ENCODE results near the gene WASF2.
"Not testable (repeated sequence)": the region's sequence is repeated elsewhere in the genome, so short reads cannot be mapped to it uniquely, and the experiment has no call there.

Gene WASF2

DNA sequence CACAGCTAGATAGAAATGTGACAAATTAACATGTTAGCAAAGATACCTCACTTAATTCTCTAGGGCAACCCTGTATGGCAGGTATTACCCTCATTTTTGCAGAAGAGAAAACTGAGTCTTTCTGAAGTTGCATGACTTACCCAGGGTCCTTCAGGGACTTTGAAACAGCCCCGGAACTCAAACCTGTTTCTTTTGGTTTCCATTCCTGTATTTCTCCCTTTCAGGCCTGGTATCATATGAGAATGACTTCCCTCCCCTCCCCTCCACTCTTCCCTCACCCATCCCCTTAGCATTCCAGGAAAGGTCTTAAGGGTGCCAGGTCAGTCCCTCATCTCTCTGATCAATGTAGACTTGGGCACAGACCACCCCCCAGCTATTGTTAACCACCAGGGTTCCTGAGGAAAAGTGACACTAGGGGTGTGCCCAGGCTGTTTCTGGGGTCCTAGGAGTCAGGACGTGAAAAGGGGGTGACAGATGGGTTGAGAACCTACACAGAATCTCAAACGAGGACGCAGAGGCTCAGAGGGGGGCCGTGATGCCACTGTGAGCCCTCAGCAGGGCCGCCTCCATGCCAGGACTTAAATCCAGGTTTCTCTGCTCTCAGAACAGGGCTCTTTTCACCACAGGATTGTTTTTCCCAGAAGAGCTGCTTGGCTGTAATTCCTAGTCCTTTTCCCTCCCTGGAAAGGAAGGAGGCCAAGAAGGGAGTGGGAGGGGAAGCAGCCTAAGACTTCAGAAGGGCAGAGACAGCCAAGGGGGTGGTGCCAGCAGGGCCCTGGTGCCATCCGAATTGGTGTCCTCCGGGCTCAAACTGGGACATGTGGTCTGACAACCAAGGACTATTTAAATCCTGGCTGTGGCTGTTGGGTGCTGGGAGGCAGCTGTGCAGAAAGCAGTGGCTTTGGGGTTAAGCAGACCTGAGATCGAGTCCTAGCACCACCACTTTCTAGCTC lies 2.1 kb upstream of the WASF2 start:
- DNase-seq, result no peak

DNA sequence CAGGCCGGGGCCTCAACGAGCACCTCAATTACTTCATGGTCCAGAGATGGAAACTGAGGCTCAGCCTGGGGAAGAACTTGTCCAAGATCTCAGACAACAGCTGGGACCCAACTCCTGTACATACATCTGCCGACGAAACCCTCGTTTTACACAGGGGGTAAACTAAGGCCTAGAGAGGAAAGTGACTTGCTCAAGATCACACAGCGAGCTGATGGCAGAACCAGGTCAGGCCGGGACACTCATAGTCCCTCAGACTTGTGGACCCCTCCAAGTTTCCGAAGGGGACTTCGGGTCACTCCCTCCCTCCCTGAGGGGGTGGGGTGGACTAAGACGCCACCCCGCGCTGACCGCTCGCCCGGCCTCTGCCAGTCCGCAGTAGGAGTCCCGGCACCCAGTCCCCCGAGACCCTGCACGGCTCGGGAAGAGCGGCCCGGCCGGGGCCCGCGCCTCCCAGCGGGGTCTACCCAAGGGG lies 430 bp downstream of the WASF2 start:
- no peak for DNase-seq

DNA sequence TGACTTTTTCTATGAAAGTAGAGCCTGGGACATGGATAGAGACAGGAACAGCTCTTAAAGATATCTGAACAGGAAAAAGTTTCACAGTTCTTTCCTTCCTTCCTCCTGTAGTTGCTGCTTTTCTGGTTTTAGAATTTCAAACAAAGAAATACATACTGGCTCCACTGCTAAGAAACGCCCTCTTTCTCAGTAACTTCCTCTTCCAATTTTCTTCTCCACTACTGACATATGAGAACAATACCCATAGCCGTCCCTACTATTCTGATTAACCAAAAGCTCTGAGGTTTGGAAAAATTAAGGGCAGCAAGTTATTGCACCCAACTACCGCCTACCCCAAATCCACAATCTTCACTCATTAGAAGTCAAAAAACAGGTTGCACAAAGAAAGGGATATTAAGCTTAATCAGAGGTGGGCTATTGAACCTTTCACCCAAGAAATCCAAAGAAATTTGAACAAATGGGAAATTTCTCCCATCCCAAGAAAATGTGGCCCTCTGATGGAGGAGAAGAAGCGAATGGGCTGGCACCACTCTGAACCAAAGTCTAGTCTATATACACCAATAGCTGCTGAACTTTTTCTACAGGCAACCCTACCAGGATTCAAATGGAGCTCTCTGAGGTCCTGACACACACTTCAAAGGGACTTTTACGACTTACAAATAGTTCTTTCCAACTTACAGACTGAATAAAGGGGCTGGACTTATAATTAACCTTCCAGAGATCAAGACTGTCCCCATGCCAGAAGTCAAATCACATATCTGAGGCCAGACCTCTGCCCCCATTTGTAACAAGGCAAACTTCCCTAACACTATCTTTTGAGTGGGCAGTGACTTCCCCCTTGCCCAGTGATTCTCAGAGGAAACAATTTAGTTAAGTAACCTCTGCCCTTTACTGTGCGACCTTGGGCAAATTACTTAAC lies 1.7 kb downstream of the WASF2 start:
- no peak for DNase-seq

DNA sequence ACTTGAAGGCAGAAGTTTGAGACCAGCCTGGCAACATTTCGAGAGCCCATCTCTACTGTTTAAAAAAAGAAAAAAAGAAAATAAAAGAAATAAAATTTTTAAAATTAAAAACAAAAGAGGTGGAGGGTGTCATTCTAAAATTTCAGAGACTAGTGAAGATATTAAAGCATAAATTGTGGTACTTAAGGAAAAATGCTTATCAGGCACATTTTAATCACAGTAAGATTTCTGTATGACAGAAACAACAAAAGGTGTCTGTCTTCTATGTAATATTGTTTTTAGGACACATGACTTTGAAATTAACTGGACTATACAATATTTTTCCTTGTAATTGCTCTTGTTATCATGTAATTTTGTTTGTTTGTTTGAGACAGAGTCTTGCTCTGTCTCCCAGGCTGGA lies 4.6 kb downstream of the WASF2 start:
- no peak for DNase-seq

DNA sequence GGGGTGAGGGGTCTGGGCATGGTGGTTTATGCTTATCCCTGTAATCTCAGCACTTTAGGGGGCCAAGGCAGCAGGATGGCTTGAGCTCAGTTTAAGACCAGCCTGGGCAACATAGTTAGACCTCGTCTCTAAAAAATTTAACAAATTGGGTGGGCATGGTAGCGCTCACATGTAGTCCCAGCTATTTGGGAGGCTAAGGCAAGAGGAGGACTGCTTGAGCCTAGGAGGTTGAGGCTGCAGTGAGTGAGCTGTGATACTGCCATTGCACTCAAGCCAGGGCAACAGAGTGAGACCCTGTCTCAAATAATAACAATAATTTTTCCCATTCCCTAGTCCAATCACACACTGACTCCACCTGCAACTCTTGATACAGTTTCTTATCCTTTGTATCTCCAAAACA lies 6.3 kb downstream of the WASF2 start:
- no peak for DNase-seq

DNA sequence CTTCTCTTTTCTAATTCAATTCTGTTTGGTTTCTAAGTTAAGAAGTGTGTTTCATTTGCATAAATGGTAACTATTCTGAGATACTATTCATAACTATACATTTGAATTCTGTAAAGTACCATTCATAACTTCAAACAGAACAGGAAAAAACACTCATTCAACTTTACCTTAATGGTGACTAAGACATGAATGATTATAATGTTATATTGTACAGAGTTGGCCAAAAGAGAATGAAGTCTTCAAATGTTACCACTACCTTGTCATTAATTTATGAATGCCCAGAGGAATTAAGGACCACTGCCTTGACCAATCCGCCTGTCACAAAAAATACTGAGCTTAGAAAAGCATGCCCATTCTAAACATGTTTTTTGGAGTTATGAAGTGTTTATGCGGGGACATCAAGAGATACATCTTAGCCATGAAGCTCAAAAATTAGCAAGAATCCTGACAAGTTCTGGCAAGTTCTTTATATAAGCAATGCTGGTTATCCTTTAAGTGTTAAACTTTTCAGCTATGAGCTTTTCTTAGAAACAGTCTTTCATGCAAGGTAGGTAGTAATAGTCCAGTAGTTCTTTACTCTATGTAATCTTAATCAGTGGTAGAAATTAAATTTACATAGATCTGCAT lies 7.9 kb downstream of the WASF2 start:
- no peak for DNase-seq

DNA sequence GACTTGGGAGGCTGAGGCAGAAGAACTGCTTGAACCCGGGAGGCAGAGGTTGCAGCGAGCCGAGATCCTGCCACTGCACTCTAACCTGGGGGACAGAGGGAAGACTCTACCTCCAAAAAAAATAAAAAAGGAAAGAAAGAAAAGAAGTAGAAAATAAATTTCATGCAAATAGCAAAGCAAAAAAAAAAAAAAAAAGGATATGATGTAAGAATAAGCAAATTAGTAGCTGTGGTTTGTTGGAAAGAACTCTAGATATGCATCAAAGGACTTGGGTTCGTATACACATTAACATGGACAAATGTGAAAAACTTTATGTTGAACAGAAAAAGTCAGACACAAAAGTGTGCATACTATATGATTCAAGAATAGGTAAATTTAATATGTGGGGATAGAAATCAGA lies 11.9 kb downstream of the WASF2 start:
- no peak for DNase-seq

DNA sequence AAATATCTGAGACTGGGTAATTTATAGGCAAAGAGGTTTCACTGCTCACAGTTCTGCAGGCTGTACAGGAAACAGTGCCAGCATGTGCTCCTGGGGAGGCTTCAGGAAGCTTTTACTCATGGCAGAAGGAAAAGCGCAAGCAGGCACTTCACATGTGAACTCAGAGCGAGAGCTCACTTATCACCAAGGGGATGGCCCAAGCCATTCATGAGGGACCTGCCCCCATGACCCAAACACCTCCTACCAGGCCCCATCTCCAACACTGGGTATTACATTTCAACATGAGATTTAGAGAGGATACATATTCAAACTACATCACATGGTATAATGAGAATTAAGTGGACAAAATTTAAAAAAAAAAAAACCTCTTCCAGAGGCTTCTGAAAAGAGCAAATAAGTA lies 13.7 kb downstream of the WASF2 start:
- DNase-seq, result no peak

DNA sequence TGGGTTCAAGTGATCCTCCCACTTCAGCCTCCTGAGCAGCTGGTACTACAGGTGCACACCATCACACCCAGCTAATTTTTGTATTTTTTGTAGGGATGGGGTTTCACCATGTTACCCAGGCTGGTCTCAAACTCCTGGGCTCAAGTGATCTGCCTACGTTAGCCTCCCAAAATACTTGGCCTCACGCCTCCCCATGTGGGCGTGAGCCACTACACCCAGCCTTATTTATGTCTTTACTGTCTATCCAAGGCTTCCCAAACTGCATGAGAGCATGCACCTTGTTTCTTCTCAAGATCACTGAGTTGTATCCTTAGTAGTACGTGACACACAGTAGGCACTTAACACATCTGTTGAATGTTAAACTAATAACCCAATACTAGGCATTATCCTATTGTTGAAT lies 14.2 kb downstream of the WASF2 start:
- no peak for DNase-seq

DNA sequence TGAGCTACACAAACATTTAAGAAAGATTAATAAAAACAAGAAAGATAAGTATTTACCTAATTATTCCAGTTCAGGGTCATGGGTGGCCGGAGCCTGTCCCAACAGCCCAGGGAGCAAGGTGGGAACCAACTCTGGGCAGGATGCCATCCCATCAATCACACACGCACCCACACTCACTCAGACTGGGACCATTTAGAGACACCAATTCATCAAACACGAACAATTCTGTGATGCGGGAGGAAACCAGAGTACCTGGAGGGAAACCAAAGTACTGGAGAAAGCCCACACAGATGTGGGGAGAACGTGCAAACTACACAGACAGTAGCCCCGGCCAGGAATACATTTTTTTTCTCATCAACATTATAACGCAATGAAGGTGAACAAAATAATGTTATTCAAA lies 16.2 kb downstream of the WASF2 start:
- DNase-seq, result no peak

DNA sequence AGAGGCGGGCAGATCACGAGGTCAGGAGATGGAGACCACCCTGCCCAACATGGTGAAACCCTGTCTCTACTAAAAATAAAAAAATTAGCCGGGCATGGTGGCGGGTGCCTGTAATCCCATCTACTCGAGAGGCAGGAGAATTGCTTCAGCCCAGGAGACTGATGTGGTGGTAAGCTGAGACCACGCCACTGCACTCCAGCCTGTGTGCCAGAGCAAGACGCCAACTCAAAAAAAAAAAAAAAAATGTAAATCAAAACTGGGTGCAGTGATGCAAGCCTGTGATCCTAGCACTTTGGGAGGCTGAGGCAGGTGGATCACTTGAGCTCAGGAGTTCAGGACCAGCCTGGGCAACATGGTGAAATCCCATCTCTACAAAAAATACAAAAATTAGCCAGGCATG lies 17.9 kb downstream of the WASF2 start:
- not testable (repeated sequence) for DNase-seq

DNA sequence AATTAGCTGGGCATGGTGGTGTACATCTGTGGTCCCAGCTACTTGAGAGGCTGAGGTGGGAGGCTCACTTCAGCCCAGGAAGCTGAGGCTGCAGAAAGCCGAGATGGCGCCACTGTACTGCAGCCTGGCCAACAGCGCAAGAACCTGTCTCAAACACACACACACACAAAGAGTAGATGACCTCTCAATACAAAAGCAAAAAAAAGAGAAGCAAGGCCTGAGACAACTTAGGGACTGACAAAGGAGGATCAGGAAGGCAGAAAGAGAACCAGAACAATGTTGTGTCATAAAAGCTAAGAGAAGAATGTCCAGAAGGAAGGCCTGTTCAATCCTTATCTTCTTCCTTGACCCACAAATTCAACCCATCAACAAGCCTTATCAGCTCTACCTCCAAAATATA lies 18.5 kb downstream of the WASF2 start:
- DNase-seq, result no peak

DNA sequence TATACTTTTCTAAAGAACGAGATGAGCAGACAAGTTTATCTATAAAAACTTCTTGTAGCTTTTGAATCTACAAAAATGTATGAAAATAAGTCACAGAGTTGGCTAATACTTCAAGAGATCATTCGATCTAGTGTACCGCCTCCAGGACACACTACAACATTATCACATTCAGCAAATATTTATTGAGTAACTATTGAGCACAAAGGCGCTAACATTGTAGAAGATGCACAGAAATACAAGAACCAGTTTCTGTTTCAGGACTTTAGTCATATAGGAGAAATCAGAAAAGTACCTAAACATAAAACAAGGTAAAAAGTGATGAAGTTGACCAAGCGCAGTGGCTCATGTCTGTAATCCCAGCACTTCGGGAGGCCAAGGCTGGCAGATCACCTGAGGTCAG lies 20.6 kb downstream of the WASF2 start:
- no peak for DNase-seq

DNA sequence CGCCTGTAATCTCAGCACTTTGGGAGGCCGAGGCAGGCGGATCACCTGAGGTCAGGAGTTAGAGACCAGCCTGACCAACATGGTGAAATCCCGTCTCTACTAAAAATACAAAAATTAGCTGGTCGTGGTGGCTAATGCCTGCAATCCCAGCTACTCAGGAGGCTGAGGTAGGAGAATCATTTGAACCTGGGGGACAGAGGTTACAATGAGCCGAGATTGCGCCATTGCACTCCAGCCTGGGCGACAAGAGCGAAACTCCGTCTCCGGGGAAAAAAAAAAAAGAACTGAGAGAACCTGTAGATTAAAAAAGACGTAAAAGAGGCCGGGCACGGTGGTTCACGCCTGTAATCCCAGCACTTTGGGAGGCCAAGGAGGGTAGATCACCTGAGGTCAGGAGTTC lies 21.6 kb downstream of the WASF2 start:
- not testable (repeated sequence) for DNase-seq

DNA sequence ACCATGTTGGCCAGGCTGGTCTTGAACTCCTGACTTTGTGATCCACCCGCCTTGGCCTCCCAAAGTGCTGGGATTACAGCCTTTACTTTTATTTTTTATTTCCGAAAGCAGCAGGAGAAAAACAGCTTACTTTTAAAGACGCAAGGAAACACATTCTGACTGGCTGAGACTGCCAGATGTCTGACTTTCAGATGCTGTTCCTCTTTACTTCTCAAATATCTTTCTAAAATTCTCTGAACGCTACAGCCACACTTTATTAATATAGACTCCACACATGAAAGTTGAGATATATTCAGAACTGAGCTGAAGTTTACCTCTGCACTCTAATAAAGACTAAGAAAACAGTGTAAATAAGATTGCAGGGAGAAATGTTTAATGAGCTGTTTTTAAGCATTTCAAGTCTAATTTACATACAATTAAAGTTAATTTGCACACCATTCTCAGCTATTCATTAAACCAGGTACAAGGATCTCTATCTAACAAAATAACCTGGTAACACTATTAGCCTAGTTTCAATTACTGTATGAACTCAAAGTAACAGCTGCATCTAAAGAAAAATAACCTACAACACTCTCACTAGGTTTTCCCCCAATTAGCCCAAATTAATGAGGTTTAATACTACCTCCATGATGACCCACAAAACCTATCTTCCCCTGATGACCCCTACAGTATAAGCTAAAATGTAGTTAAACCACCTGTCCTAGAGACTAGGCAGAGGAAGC lies 24.9 kb downstream of the WASF2 start:
- no peak for DNase-seq

DNA sequence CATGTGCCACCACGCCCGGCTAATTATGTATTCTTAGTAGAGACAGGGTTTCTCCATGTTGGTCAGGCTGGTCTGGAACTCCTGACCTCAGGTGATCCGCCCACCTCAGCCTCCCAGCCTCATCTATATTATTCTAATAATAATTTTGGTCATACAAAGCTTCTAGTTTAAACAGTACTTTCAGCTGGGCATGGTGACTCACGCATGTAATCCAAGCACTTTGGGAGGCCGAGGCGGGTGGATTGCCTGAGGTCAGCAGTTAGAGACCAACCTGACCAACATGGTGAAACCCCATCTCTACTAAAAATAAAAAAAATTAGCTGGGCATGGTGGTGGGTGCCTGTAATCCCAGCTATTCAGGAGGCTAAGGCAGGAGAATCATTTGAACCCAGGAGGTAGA lies 26.1 kb downstream of the WASF2 start:
- DNase-seq, result not testable (repeated sequence)

DNA sequence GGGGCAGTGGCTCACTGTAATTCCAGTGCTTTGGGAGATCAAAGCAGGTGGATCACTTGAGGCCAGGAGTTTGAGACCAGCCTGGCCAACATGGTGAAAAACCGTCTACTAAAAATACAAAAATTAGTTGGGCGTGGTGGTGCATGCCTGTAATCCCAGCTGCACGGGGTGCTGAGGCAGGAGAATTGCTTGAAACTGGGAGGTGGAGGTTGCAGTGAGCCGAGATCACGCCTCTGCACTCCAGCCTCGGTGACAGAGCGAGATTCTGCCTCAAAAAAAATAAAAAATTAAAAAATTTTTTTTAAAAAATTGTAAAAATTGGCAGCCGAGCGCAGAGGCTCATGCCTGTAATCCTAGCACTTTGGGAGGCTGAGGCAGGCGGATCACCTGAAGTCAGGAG lies 31.4 kb downstream of the WASF2 start:
- DNase-seq, result not testable (repeated sequence)

DNA sequence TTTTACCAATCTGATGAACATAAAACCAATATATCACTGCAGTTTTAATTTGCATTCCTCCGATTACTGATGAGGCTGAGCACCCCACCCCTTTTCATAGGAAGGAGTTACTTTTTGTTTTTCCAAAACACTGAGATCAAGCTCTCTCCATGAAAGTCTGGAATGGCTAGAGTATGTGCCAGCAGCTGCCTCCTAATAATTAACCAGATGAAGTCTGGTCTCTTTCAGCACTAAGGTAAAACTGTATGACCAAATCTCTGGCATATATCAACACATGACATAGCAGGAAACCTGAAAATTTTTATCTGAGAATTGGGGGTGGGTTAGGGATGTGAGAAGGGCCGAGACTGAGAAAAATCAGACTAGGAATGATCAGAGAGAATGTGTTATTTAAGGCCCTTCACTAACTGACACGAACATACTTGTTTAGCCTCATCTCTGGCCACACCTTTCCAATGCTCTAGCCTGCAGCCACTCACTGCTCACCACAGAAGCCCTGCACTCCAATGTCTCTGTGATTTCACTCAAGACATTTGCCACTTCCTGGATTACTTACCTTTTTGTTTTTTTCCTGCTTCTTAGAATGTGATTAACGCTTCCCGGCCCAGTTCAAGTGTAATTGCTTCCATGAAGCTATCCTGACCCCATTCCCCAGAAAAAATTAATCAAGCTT lies 34.7 kb downstream of the WASF2 start:
- DNase-seq, result no peak

DNA sequence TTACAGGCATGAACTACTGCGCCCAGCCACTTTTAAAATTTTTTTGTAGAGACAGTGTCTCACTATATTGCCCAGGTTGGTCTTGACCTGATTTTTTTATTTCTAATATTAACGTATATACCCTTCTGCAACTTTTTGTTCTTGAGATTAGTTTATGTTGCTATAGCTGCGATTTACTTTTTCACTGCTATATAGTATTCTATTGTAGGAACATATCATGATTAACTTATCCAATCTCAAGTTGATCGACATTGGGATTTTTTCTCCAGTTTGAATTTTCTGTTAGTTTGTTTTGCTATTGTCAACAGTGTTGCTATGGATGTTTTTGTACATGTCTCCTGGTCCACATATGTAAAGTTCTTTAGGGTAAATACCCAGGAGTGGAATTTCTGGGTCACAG lies 35.4 kb downstream of the WASF2 start:
- DNase-seq, result no peak

DNA sequence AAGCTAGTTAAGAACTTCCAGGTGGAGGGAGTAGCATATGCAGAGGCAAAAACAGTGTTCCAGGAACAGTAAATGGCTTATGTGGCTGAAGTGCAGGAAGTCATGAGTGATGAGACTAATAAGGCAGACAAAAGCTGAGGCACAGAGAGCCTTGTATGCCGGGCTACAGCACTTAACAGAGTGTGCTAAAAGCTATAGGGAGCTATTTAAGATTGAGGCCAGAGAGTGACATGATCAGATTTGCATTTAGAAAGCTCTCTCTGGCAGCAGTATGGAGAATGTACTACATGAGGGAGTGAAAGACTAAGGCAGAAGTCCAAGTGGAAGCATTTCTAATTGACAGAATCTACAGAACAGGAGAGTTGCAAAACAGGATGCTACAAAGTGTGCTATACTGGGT lies 38.6 kb downstream of the WASF2 start:
- DNase-seq, result no peak

DNA sequence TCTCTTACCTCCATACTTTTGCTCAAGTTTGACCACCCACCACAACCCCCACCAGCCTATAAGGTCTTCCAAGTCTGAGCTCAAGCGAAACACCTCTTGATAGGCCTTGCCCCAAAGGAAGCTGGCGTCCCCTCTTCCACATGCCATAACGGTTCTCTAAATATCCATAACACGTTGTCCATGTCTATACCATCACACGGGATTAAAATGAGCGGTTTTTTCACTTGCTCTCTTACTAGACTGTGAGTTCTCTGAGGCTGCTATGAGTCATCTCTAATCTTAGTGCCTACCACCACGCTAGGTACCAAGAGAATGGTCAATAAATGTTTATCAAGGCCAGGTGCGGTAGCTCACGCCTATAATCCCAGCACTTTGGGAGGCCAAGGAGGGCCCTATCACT lies 41.0 kb downstream of the WASF2 start:
- DNase-seq, result no peak

DNA sequence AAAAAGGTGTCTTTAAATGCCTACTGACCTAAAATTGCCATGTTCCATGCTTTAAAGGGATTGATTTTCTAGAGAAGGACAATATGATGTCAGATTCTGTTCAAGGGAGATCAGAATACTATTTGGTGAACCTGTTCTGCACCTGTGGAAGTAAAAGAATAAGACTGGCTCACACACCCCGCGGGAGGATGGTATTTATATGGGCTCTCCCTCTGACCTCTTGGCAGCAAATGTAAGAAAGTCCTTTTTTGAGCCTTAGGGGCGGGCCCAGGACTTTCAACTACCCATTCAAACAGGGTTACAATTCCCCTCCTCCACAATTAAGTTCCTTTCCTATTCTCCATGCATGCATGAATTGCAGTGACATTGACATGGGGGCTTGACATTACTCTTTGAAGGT lies 42.1 kb downstream of the WASF2 start:
- DNase-seq, result no peak
